NAMALWA (cell line): ENCODE data around the gene GJC2.
"Not testable (repeated sequence)": the region's sequence is repeated elsewhere in the genome, so short reads cannot be mapped to it uniquely, and the experiment has no call there.

Experiments used
- DNase-seq: peaks from one replicate; pipeline ENCODE4 v3.0.0-alpha.2; 2015; ENCODE audit warnings: low spot score

The GJC2 gene

DNA sequence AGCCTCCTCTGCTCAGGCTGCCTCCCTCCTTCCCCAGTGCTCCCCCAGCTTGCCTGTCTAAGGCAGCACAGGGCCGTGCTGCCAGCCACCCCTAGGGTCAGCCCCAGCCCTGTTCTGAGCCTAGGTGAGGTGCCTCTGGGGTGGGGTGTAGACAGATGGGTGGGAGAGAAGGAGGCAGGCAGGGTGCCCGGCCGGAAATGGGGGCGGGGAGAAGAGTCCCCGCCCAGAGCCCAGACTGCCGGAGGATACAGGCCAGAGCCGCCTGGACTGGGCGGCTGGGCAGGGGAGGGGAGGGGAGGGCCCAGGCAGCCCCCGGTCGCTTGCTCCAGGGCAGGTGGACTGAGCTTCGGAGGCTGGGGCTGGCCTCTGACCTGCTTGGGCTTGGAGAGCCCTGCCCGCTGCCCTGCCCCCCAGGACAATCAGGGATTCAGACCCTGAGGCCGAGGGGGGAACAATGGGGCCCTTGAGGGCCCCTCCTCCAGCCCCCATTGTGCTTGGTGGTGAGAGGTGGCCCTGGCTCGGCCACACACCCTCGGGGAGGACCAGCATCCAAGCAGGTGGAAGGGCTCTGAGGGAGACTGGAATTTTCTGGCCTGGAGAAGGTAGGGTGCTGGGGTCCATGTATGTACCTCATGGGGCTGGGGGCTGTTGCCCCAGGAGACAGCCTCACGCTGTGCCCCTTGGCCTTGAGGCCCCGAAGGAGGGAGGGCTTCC is at the start of gene GJC2:
TSS of gene GJC2 (plus strand) at position 525 of the 714 bp plus-strand sequence. CDS start 7,829 bp downstream, outside the sequence.
- DNase-seq, result no peak

DNA sequence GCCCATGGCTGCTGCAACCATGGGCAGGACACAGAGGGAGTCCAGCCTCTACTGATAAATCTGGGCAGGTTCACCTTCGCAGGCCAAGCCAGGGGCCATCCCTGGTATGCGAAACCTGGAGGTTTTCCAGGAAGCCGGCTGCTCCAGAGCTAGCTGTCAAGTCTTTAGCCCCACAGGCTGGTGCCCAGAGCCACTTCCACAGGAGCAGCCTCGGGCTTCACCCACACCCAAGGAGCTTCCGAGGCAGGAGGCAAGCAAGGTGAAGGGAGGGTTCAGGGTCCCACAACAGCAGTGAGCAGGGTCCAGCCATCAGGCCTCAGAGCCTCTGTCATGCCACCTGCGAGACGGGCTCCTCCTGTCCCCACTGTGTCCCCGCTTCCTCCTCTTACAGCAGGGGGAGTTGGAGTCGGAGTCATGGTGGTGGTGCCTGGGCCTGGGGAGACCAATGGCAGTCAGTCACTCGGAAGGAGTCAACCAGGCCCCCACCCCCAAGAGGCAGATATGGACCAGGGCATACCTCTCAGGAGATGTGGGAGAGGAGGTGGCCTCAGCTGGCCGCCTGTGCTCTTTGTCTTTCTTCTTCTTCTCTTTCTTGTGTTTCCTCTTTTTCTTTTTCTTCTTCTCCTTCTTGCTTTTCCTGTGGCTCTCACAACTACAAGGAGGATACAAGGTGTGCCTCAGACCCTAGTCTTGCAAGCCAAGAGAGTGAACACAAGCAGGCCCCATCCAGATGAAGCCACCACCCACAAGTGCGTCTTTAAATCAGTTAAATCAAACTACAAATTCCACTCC is 48.7 kb upstream of the GJC2 start:
- DNase-seq, result peak; percentile 3

DNA sequence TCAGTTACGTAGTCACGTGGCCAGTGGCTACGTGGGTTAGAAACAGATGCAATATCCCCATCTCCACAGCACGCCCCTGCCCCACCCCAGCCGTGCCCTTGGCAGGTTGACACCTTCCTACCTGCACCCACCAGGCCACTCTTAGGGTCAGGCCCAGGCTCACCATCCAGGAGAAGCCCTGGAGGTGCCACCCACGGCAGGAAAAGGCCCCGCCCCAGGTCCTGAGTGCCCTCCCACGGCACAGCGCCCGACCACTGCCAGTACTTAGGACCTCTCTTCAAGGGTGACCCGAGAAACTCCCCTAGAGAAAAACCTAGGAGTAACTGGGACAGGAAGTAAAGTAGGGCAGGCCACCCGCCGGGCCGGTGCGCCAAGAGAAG is 48.1 kb upstream of the GJC2 start:
- no peak for DNase-seq

DNA sequence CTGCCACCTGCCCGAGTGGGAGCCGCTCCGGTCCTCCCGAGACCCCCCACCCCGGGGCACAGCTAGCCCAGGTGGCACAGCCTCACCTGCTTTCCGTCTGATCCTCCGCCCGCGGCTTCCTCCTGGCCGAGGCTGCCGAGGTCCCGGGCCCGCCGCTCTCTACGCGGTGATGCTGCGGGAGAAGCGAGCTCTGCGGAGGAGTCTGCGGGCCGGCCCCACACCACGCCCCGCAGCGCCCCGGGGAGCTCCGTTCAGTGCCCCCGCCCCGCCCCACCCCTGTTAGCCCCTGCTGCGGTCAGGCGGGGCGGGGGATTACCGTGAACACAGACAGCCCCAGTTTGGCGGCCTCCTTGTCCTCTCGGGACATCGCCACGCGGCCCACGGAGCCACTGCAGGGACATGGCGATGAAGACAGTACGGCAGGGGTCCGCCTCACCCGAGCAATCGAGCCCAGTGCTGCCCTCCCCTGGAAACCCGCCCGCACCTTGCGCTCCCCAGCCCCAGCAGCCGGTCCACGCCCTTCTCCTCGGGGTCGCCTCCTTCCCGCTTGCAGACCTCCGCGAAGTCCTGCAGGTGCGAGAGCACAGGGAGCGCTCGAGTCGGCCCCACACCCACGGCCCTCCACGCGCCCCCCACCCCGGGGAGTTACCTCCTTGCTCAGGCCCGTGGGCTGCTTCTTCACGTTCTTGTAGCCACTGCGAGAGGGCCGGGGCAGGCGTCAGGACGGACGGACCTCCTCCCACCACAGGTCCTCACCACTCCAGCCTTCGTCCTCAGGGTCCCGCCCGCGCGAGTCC is 47.5 kb upstream of the GJC2 start:
- peak; percentile 70 for DNase-seq

DNA sequence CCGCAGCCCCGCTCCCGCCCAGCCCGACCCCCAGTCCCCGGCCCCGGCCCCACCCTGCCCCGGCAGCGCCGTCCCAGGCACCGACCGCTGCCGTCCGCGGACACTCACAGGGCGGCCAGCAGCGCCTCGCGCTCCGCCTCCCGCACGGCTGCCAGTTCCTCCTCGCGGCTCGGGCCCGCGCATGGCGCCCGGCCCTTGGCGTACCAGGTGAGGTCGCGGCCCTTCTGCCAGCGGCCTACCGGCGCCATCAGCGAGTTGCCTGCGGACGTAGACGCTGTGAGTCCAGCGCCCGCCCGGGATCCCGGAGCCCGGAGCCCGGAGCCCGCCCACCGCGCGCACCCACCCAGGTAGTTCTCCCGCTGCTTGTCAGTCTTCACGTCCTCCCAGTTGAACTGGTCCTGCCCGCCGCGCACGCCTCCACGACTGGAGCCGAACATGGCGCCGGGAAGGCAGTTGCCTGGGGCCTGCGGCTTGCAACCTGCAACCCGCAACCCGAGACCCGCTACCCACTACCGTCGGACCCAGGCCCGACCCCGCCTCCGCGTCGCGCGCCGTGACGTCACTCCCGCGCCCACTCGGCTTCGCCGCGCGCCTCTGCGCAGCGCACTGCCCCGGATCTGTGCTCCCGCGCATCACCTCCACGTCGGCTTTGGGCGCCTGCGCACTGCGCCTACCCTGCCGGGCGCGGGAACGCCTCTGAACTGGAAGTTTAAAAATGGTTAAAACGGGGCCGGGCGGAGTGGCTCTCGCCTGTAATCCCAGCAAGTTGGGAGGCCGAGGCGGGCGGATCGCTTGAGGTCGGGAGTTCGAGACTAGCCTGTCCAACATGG is 46.7 kb upstream of the GJC2 start, which contains the start of gene C1orf35:
TSS of gene C1orf35 (minus strand) at position 535 of the 830 bp plus-strand sequence. CDS start at position 437, 98 bp downstream.
- DNase-seq, result peak; percentile 96

DNA sequence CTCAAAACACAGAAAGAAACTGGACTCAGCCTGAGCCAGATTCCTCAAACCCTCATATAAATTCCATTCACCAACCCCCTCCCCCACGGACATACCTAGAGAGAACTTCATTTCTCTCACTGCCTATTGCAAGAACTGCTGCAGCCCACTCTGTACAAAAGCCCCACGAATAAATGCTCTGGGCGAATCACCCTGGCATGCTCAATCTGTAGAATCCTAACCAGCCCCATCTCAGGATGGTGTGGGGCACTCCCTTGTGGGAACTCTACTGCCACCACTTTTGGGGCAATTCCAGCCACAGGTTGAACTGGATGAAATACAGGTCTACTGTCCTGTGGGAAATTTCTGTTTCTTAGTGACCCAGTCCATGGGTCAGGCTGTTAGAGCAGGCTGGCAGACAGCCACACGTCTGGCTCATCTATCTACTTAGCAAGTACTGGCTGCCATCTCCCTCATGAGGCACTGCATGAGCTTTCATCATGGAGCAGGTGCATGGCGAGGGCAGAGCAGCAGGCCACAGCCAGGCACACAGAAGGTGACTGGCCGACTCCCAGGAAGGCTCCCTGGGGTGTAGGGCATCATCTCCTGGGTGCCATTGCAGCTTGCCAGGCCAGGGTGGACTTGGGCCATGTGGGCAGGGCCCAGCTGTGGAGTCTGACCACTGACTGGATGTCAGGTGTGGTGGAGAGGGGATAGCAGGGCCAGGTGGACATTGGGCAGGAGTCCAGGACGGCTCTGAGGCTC is 45.0 kb upstream of the GJC2 start:
- DNase-seq, result no peak

DNA sequence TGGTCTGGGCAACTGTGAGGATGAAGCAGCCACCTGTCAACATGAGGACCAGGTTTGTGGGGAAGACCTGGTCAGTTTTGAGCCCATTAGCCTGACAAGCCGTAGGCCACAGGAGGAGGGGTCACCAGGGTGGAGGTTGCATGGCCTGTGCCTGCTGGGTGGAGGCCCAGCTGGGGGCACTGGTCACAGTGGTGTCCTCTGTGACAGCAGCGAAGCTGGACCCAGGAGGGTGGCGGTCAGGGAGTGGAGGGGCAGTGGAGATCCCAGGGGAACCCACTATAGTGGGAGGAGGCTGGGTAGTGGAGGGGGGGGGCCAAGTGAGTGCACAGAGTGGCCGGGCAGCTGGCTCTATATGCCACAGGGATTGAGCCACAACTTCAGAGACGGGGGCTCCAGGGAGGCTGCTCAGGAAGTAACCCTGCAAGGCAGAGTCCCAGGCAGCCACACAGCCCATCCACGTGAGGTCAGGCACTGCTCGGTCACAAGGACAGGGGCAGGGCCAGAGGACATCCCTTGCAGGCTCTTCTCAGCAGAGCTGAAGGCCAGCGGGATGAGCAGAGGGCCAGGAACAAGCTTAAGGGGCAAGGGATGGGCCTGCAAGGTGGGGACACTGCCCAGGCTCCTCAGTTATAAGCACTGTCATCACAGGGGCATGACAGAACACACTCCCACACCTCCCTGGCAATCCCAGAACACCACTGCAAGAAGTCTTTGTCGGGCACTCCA is 44.3 kb upstream of the GJC2 start:
- DNase-seq, result no peak

DNA sequence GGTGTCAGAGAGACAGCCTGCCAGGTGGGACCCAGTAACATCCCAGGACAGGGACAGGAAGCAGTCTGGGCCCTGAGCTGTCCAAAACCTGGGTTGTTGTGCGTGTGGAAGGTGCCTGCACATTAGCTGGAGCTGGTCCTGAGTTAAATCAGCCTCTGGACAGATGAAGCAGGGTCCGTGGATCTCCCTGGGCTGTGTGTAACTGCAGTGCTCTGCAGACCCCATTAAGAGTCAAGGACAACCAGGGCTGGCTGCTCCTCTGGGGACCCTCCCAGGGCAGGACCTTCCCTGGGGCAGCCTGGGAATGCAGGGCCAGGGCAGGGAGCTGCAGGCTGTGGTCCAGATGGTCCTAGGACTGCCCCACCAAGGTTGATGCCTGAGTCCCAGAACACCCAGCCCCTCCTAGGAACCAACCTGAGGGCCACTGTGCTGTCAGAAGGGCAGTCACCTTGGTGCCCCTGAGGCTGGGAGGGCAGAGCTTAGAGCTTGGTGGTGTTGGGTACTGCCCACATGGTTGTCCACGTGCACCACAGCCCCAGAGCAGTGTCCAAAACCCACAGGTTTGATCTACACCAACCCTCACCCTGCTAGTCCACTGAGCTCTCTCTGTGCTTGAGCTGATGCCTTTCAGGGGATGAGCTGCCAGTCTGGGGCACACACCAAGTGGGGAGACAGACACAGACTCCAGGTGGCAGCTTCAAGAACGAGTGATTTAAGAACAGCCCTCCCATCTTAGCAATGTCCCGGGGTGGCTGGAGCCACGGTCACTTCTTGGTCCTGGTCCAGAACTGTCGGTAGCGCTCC is 43.5 kb upstream of the GJC2 start:
- no peak for DNase-seq

DNA sequence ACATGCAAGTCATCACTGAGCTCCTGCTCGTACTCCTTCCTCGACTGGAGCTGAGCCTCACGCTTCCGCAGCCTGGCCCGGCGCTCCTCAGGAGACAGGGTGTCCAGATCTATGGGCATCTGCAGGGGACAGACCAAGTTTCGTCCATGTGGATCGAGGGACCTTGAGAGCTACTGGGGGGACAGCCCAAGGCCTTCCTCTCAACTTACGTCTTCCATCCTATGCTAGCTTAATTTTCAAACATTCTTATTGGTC is 43.0 kb upstream of the GJC2 start:
- no peak for DNase-seq

DNA sequence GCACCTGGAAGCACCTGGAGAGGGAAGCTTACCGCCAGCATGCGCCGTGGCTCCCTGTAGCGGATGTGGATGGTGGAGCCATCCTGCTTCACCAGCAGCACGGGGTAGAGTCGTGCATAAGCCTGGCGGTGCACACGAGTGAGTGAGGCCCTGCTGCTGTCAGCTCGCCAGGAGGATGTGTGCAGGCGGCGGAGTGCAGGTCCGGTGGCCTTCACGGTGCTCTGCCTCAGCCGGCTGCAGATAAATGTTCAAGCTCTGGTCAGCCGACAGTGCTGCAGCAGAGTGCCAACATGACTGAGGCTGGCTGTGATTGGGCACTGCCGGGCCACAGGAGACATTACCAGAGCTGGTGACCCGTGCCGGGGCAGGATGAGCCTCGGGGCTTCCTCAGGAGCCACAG is 42.1 kb upstream of the GJC2 start:
- no peak for DNase-seq

DNA sequence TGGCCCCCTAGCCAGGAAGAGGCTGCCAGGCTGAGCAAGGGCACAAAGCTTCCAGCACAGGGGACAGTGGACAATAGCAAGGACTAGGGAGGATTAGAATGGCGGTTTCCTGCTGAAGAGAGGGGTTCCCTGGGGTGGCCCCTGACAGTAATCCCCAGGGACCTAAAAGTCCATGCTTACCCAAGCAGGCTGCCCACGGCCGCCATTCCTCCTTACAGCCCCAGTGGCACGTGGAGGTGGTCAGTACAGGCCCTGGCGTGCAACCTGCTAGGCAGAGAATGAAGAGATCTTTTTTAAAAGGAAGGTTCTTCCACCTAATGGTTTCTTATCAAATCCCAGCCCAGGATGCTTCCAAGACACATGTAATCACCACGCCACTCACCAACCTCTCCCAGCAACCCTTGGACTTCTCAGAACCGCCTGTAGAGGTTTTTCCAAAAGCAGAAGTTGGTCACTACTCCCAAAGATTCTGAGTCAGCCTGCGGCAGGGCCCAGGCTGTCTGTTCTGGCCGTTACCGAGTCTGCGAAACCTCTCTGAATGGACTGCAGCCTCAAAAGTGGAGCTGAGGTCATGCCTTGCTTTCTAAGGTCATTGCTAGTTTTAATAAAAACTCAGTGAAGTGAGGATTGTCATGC is 41.6 kb upstream of the GJC2 start:
- no peak for DNase-seq

DNA sequence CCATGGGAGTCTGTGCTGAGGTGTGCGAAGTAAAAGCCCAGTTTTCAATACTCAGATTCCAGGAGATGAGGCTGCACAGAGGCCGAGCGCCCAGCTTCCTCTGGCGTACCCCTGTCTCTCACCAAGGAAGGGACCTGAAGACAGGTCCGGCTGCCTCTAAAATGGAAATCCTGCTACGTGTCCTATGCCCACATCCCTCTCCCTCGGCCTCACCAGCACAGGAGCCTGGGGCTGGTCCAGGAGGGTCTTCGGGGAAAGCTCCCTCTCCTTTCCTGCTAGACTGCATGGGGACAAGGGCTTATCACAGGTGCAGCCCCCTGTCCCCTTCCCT is 41.0 kb upstream of the GJC2 start:
- DNase-seq, result no peak

DNA sequence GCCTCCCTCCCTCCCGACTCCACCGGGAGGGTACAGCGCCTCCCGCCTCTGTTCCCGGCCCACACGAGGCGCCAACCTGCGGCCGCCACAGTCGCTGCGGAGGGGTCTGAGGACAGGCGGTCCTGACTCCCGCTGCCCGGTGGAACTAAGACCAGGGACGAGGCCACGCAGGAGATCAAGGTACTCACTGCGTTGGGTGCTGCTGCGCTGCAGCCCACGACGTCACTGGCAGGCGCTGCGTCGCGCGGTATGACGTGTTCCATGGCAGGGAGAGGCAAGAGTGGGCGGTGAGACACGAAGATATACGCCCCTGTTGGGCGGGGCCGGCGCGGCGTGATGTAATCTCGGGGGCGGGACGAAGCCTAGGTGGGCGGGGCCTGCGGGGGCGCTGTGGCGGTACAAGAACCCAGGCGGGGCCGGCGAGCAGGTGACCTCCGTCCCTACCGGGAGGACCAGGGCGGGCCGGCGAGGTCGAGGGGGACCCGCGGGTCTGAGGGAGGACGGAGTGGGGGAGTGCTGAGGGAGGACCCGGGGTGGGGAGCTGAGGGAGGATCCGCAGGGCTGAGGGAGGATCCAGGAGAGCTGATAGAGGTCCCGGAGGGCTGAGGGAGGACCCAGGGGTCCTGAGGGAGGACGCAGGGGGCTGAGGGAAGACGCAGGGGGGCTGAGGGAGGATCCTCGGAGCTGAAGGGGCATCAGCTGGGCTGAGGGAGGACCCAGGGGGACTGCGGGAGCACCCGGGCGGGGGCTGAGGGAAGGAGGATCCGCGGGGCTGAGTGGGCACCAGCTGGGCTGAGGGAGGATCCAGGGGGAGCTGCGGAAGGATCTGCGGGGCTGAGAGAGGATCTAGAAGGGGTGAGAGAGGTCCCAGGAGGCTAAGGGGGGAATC is 40.4 kb upstream of the GJC2 start, which contains the start of gene MRPL55:
TSS of gene MRPL55 (minus strand) at position 227 of the 889 bp plus-strand sequence. CDS start 1,039 bp downstream, outside the sequence.
- DNase-seq, result peak; percentile 98

DNA sequence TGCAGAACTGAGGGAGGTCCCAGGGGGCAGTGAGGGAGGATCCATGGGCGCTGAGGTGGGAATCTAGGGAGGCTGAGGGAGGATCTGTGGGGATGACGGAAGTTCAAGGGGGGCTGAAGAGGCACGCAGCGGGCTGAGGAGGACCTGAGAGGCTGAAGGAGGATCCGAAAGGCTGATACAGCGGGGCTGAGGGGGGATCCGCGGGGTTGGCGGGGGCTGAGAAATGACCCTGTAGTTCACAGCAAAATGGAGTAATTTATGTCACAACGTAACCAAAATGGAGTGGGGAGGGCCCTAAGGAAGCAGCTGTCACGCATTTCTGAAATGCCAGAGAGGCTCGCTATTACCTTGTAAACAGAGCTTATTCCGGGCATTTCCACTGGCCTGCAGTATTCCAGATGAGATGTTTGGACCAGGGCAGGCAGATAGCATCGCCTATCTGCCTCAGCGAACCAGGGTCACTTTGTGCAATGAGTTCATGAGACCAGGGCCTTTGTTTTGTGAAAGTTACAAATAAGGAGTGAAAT is 39.7 kb upstream of the GJC2 start:
- no peak for DNase-seq

DNA sequence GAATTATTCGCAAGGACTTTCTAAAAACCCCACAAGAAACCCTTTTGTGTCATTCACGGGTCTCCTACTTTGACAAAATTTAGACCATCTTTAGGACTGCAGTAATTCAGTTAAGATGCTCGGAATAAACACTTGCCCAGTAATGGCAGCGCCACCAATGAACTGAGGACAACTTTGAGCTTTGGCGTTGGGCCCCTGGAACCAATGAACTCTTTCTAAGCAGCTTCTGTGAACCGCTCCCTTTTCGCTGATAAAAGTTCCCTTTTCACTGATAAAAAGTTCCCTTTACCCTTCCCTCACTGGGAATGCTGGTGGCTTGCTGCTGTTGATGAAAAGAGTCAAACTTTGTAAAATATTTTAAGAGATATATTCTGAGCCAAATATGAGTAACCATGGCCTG is 39.2 kb upstream of the GJC2 start:
- no peak for DNase-seq

DNA sequence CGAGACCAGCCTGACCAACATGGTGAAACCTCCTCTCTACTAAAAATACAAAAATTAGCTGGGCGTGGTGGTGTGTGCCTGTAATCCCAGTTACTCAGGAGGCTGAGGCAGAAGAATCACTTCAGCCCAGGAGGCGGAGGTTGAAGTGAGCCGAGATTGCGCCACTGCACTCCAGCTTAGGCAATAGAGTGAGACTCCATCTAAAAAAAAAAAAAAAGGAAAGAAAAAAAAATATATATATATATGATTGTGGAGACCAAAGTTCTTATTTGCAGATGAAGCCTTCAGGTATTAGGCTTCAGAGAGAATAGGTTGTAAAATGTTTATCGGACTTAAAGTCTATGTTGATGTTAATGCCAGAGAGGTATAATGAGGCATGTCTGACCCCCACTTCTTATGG is 38.4 kb upstream of the GJC2 start:
- not testable (repeated sequence) for DNase-seq

DNA sequence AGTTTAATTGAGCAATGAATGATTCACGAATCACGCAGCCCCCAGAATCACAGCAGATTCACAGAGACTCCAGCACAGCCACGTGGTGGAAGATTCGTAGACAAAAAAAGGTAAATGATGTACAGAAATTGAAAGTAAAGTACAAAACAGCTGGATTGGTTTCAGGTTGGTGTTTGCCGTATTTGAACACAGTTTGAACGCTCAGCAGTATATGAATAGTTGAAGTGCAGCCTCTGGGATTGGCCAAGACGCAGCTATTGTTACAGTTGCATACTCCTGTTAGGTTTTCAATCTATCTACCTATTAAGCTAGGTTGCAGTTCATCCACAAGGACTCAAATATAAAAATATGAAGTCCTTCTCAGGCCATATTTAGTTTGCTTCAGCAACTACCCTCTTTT is 37.6 kb upstream of the GJC2 start:
- DNase-seq, result no peak

DNA sequence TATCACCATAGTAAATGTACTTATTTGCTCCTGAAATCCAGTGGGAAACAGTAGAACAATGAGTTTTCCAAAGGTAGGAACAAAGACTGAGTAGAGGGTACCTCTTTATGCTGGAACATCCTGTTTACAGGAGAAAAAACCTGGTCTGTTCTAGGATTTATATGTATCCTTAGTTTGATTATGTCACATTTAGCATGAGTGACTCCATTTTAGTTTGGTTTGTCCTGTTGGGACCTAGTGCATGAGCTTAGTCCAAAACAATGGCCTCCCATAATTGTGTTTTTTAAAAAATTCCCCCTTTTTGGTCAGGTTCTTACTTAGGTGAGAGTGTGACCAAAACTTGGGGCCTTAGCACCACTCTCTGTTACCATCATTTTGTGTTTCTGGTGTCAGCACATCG is 37.1 kb upstream of the GJC2 start:
- DNase-seq, result no peak
